A549 (cell line): ENCODE data around the gene CKLF. TPM values are rescaled to one million over a fixed set of nuclear protein-coding genes. Genes with fewer than 3 reads are reported as not detected.

Experiments
- ATAC-seq, 2 experiments: fragments of 200-7000 bp in 1 of 2; fragments of >200 bp in 1 of 2; cut with Nextera tagmentation in 1 of 2; cut with Tn5 transposase in 1 of 2; 3 replicates each; pipeline versions ENCODE4 v1.8.0 to v1.9.1; 2018 to 2020; ENCODE audit warnings: mild to moderate bottlenecking in 1 of 2, moderate library complexity in 1 of 2
- CTCF ChIA-PET: fragments of 300-600 bp; sonication (Branson Sonifier 250); formaldehyde crosslinking; extraction: SDS; loops from one replicate; lab custom pipeline; 2021; ENCODE audit warnings: antibody characterized with exemption, inconsistent platforms; lab: Yijun Ruan, JAX
- POLR2A ChIA-PET: fragments of 350-600 bp; formaldehyde crosslinking; extraction: SDS; loops from one replicate; lab custom pipeline; 2021; ENCODE audit warnings: antibody characterized with exemption, inconsistent platforms; lab: Yijun Ruan, JAX
- DNase-seq, 2 experiments: peaks; one replicate each; pipeline versions ENCODE4 v3.0.0 to v3.0.0-alpha.2; 2011 to 2016; ENCODE audit warnings: low read depth in 1 of 2, low spot score in 1 of 2
- FAIRE-seq: peaks from 2 replicates; lab custom pipeline; 2011; peaks lifted over from hg19 to GRCh38; lab: Jason Lieb, UNC
- H3K27ac ChIP-seq, 2 experiments: fragments of >200 bp; sonication (Bioruptor Twin); formaldehyde crosslinking; 3 replicates each; pipeline ENCODE4 v1.5.1; 2016 to 2017
- H3K4me1 ChIP-seq: fragments of >200 bp; sonication (Bioruptor Twin); formaldehyde crosslinking; 3 replicates; pipeline ENCODE4 v1.6.1; 2016
- H3K4me2 ChIP-seq: fragments of >200 bp; sonication (Bioruptor Twin); formaldehyde crosslinking; 3 replicates; pipeline ENCODE4 v1.6.1; 2016
- H3K4me3 ChIP-seq: fragments of >200 bp; sonication (Bioruptor Twin); formaldehyde crosslinking; 3 replicates; pipeline ENCODE4 v1.5.1; 2016
- H3K9me3 ChIP-seq: fragments of >200 bp; sonication (Bioruptor Twin); formaldehyde crosslinking; 3 replicates; pipeline ENCODE4 v1.6.1; 2016
- ATOH8 ChIP-seq: fragments of 250-450 bp; sonication (Bioruptor Pico); IDR thresholded peaks from 2 replicates; pipeline ENCODE4 v1.5.0; 2020; ENCODE audit warnings: low read depth, mild to moderate bottlenecking, moderate library complexity
- CBX2 ChIP-seq: fragments of 200-600 bp; sonication (generic); IDR thresholded peaks from 2 replicates; pipeline ENCODE4 v1.6.1; 2016; ENCODE audit warnings: low read depth, mild to moderate bottlenecking, borderline replicate concordance
- CEBPB ChIP-seq, 2 experiments: fragments of >200 bp in 1 of 2; sonication (Bioruptor Twin) in 1 of 2; formaldehyde crosslinking in 1 of 2; IDR thresholded peaks; 2 replicates each; pipeline ENCODE4 v1.6.1; 2012 to 2016
- CHD2 ChIP-seq: fragments of 150-350 bp; IDR thresholded peaks from 2 replicates; pipeline ENCODE4 v1.6.1; 2014; ENCODE audit warnings: low read length; ENCODE audit not compliant: partially characterized antibody
- CTCF ChIP-seq: fragments of >200 bp; sonication (Bioruptor Twin); formaldehyde crosslinking; IDR thresholded peaks from 3 replicates; pipeline ENCODE4 v1.5.1; 2016
- EHF ChIP-seq: fragments of 250-450 bp; sonication (Bioruptor Pico); IDR thresholded peaks from 2 replicates; pipeline ENCODE4 v1.5.0; 2020; ENCODE audit warnings: mild to moderate bottlenecking
- ELK1 ChIP-seq: fragments of 150-350 bp; IDR thresholded peaks from 2 replicates; pipeline ENCODE4 v1.6.1; 2014; ENCODE audit warnings: low read depth, mild to moderate bottlenecking, low read length
- EP300 ChIP-seq, 2 experiments: fragments of >200 bp; sonication (Bioruptor Twin); formaldehyde crosslinking; IDR thresholded peaks; 2 replicates in 1 of 2; 3 replicates in 1 of 2; pipeline ENCODE4 v1.6.1; 2016 to 2017
- HOXB5 ChIP-seq: fragments of 250-450 bp; sonication (Bioruptor Pico); IDR thresholded peaks from 2 replicates; pipeline ENCODE4 v1.5.0; 2020; ENCODE audit warnings: mild to moderate bottlenecking, moderate library complexity
- JUN ChIP-seq, 2 experiments: fragments of >200 bp; sonication (Bioruptor Twin); formaldehyde crosslinking; IDR thresholded peaks; 2 replicates in 1 of 2; 3 replicates in 1 of 2; pipeline ENCODE4 v1.6.1; 2016 to 2017
- KDM5A ChIP-seq: fragments of 200-600 bp; sonication (generic); IDR thresholded peaks from 2 replicates; pipeline ENCODE4 v1.6.1; 2016; ENCODE audit warnings: antibody characterized with exemption, mild to moderate bottlenecking
- MAZ ChIP-seq: fragments of 150-350 bp; IDR thresholded peaks from 2 replicates; pipeline ENCODE4 v1.6.1; 2014; ENCODE audit warnings: antibody characterized with exemption, low read depth, low read length, borderline replicate concordance
- PHF8 ChIP-seq: fragments of 200-600 bp; sonication (generic); IDR thresholded peaks from 2 replicates; pipeline ENCODE4 v1.6.1; 2016; ENCODE audit warnings: low read depth, mild to moderate bottlenecking, antibody characterized with exemption, moderate library complexity, borderline replicate concordance
- RAD21 ChIP-seq, 2 experiments: fragments of >200 bp in 1 of 2; sonication (Bioruptor Twin) in 1 of 2; formaldehyde crosslinking in 1 of 2; IDR thresholded peaks in 1 of 2; conservative IDR thresholded peaks in 1 of 2; 2 replicates in 1 of 2; 3 replicates in 1 of 2; pipeline ENCODE4 v1.6.1; 2012 to 2018; ENCODE audit warnings: inconsistent platforms in 1 of 2
- REST ChIP-seq: fragments of 200-600 bp; sonication (generic); IDR thresholded peaks from 2 replicates; pipeline ENCODE4 v1.6.1; 2016; ENCODE audit warnings: antibody characterized with exemption, mild to moderate bottlenecking, moderate library complexity
- RFX5 ChIP-seq: fragments of 450-650 bp; IDR thresholded peaks from 2 replicates; pipeline ENCODE4 v1.7.1; 2014; ENCODE audit warnings: antibody characterized with exemption, mild to moderate bottlenecking, moderate library complexity
- TFCP2L1 ChIP-seq: fragments of 250-450 bp; sonication (Bioruptor Pico); IDR thresholded peaks from 2 replicates; pipeline ENCODE4 v1.5.0; 2021; ENCODE audit warnings: mild to moderate bottlenecking
- ZC3H11A ChIP-seq: fragments of 450-650 bp; IDR thresholded peaks from 2 replicates; pipeline ENCODE4 v1.6.1; 2014; ENCODE audit warnings: antibody characterized with exemption, mild to moderate bottlenecking
- WGBS: methylation state at CpG from one replicate; pipeline ENCODE4 v1.1.6; 2017; ENCODE audit errors: missing lambda C conversion rate; 5-methylcytosine and 5-hydroxymethylcytosine counted together
- polyA plus RNA-seq, 4 experiments: library from polyadenylated mRNA; depleted of rRNA in 3 of 4; stranded (reverse); fragments of >200 nt; fragmentation: RNase III in 1 of 4; extraction: RNeasy Plus Mini Kit Qiagen cat#74134 plus additional on column Dnase treatment in 1 of 4; gene quantifications; 2 replicates in 3 of 4; 3 replicates in 1 of 4; pipeline ENCODE4 v1.2.3, GENCODE V29; 2011 to 2017

Gene CKLF
- polyA plus RNA-seq, 2 of the 4 experiments (the other 2 are of a cell fraction), result 85.1 to 87.0 TPM

GRCh38 chr16:66543541-66543940 lies 8.8 kb upstream of the CKLF start:
- CTCF ChIA-PET, result interaction anchor here (1.1 to 1.8 kb wide), 3 partner anchors 10 to 60 kb away, joined by 3 to 7 read pairs (median 5); no protein-coding TSS in a partner anchor
- FAIRE-seq, result no peak
- Histone ChIP-seq H3K4me2 (no peak overlapping the region), H3K27ac (no peak overlapping the region), H3K4me1 (no peaks in the 10 kb centered on the region), H3K9me3 (no peaks in the 10 kb centered on the region)
- ATAC-seq, result no peak
- WGBS, result 77% methylated on average over 6 of the region's 6 CpGs
- DNase-seq, result no peak
- POLR2A ChIA-PET, result interaction anchor here (0.6 kb wide), 1 partner anchor 21 kb away, joined by 4 read pairs; no protein-coding TSS in a partner anchor
- no peak for TF ChIP-seq CEBPB (IDR thresholded peaks at IDR 0.05)
- TF ChIP-seq, all 56 proteins: peak for 0
- H3K4me3 ChIP-seq, result no peak overlapping the region

- Histone ChIP-seq H3K27ac (no peak overlapping the region), H3K4me1 (peaks cover 6% of the 10 kb centered on the region; the same call in 2 of the 3 replicates), H3K4me2 (no peak overlapping the region), H3K4me3 (no peak overlapping the region), H3K9me3 (no peaks in the 10 kb centered on the region)
- FAIRE-seq (no peak), DNase-seq (no peak), ATAC-seq (no peak)
- POLR2A ChIA-PET, result no interaction called here
- CTCF ChIA-PET, result interaction anchor here (1.2 to 1.8 kb wide), 2 partner anchors 15 to 61 kb away, joined by 5 to 7 read pairs; no protein-coding TSS in a partner anchor
- 92% methylated on average over 7 of the region's 7 CpGs for WGBS
- TF ChIP-seq PHF8, result no peak
- no peak for TF ChIP-seq CTCF
- TF ChIP-seq ELK1, result no peak
- no peak for TF ChIP-seq EHF
- no peak for TF ChIP-seq RAD21 (conservative IDR thresholded peaks at IDR 0.05 in 1 of 2, IDR thresholded peaks at IDR 0.05 in 1 of 2)
- no peak for TF ChIP-seq KDM5A
- no peak for TF ChIP-seq TFCP2L1 (CRISPR knock-in tag)
- TF ChIP-seq RFX5, result no peak
- no peak for TF ChIP-seq ZC3H11A
- no peak for TF ChIP-seq MAZ
Measured at GRCh38 chr16:66544016-66544757, 8.2 kb upstream of the CKLF start.

- Histone ChIP-seq H3K4me2 (no peak overlapping the region), H3K4me3 (no peak overlapping the region), H3K9me3 (no peaks in the 10 kb centered on the region), H3K4me1 (peaks cover 27% of the 10 kb centered on the region), H3K27ac (no peak overlapping the region)
- 100% methylated on average over 5 of the region's 5 CpGs for WGBS
- no peak for DNase-seq
- no peak for ATAC-seq
- ChIA-PET CTCF (interaction anchor here (0.5 to 5.4 kb wide), 13 partner anchors 10 to 320 kb away, joined by 3 to 26 read pairs (median 4); partner anchors contain the start of genes CMTM1 and NAE1), POLR2A (no interaction called here)
- no peak for FAIRE-seq
- no peak for TF ChIP-seq JUN (IDR thresholded peaks at IDR 0.05)
- no peak for TF ChIP-seq CHD2
- no peak for TF ChIP-seq REST
- no peak for TF ChIP-seq CBX2
- no peak for TF ChIP-seq KDM5A
- TF ChIP-seq EP300 (IDR thresholded peaks at IDR 0.05), result no peak
- no peak for TF ChIP-seq ATOH8 (CRISPR knock-in tag)
- TF ChIP-seq HOXB5 (CRISPR knock-in tag), result no peak
Measured at GRCh38 chr16:66547101-66547989, 5.0 kb upstream of the CKLF start.
